Mucosa of descending colon (tissue), 3 donors: ENCODE measurements around the gene LARGE1. TPM values are rescaled to one million over a fixed set of nuclear protein-coding genes. Genes with fewer than 3 reads are reported as not detected.

Source experiments
- ATAC-seq: fragments of 200-7000 bp; cut with Tn5 transposase; one replicate; pipeline ENCODE4 v1.9.1; 2020; ENCODE audit warnings: mild to moderate bottlenecking, moderate library complexity
- DNase-seq, 3 donors: peaks; one replicate each; pipeline ENCODE4 v3.0.0-alpha.2; 2020
- H3K36me3 ChIP-seq: fragments of 200-600 bp; one replicate; pipeline ENCODE4 v1.8.0; 2021; ENCODE audit warnings: low read depth, mild to moderate bottlenecking
- H3K4me1 ChIP-seq: fragments of 200-600 bp; one replicate; pipeline ENCODE4 v1.8.0; 2021; ENCODE audit warnings: low read depth, mild to moderate bottlenecking
- H3K4me3 ChIP-seq: fragments of 200-600 bp; one replicate; pipeline ENCODE4 v1.8.0; 2021; ENCODE audit warnings: mild to moderate bottlenecking
- H3K9me3 ChIP-seq: fragments of 200-600 bp; one replicate; pipeline ENCODE4 v1.8.0; 2021; ENCODE audit warnings: mild to moderate bottlenecking
- intact Hi-C, 2 donors: fragments of 100-400 bp; cut with DNase I in 1 of 2; cut with micrococcal nuclease in 1 of 2; formaldehyde crosslinking; loops; one replicate each; pipeline versions ENCODE4 v1.11.0 to v1.11.1; 2022; cut with DNase I, micrococcal nuclease
- total RNA-seq, 3 donors: library from RNA; stranded (reverse); fragmentation: NEBNext Ultra II Directional in 2 of 3; extraction: Animal tissue kit (Norgen Biotek cat#: 25700) in 2 of 3; gene quantifications; one replicate each; pipeline versions ENCODE4 v1.2.1 to v1.2.4, GENCODE V29; 2021 to 2023
- TF ChIP-seq, protein P1 (sequence below): fragments of 200-600 bp; IDR thresholded peaks from one replicate; pipeline ENCODE4 v1.8.0; 2022; ENCODE audit warnings: antibody characterized with exemption, mild to moderate bottlenecking
- donor health status: DM: no; HTN: no; CAD: no; lungs with moderate emphysema.
- donor health status: DM: no; HTN: no; CAD: no.
- donor health status: DM: no; HTN: yes; CAD: no.

The LARGE1 gene
- total RNA-seq, 3 donors from 2014 or later = 29.3 to 93.8 (median 67.7) TPM

DNA sequence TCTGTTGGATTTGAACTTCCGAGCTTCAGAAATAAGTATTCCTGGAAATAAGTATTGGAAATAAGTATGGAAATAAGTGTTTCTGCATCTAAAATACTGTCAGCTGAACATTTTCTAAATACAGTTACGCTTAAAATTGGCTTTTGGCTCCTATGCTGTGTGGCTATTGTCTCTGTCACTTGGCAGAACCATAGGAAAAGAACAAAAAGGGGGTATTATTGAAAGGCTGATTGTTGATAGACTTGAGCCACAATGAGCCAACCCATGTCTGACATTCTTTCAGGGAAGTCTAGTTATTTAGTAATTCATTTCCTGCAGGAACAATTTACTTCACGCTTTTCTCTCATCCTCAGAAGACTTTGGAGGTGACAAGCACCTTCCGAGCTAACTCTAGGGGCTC, 32.5 kb upstream of the LARGE1 start:
- H3K4me1 ChIP-seq = no peaks in the 10 kb centered on the region
- ATAC-seq (no peak), DNase-seq (no peak)
- H3K4me3 ChIP-seq = no peak overlapping the region
- no peaks in the 10 kb centered on the region for H3K36me3 ChIP-seq
- TF ChIP-seq, protein P1, sequence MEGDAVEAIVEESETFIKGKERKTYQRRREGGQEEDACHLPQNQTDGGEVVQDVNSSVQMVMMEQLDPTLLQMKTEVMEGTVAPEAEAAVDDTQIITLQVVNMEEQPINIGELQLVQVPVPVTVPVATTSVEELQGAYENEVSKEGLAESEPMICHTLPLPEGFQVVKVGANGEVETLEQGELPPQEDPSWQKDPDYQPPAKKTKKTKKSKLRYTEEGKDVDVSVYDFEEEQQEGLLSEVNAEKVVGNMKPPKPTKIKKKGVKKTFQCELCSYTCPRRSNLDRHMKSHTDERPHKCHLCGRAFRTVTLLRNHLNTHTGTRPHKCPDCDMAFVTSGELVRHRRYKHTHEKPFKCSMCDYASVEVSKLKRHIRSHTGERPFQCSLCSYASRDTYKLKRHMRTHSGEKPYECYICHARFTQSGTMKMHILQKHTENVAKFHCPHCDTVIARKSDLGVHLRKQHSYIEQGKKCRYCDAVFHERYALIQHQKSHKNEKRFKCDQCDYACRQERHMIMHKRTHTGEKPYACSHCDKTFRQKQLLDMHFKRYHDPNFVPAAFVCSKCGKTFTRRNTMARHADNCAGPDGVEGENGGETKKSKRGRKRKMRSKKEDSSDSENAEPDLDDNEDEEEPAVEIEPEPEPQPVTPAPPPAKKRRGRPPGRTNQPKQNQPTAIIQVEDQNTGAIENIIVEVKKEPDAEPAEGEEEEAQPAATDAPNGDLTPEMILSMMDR = no peak
- intact Hi-C loops = no loop called here
- H3K9me3 ChIP-seq = no peaks in the 10 kb centered on the region

DNA sequence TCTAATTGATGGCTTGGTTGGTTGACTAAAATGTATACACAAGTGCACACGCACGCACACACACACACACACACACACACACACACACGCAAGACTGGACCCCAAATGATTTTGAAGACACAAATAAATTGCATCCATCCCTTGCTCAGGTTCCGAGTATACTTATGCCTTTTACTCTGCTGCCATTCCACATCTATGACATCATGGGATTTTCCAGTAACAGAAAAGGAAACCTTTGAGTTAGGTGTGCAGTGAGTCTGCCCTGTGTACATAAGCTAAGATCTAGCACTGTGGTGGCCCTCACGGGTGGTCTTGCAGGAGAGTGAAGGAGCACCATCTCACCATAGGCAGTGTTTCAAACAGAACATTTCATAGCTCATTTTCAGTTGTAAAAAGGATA, 20.5 kb upstream of the LARGE1 start:
- DNase-seq (no peak), ATAC-seq (no peak)
- intact Hi-C loops = no loop called here
- Histone ChIP-seq H3K4me1 (no peaks in the 10 kb centered on the region), H3K4me3 (no peak overlapping the region), H3K9me3 (peaks cover 4% of the 10 kb centered on the region), H3K36me3 (no peaks in the 10 kb centered on the region)
- TF ChIP-seq, protein P1 = no peak

DNA sequence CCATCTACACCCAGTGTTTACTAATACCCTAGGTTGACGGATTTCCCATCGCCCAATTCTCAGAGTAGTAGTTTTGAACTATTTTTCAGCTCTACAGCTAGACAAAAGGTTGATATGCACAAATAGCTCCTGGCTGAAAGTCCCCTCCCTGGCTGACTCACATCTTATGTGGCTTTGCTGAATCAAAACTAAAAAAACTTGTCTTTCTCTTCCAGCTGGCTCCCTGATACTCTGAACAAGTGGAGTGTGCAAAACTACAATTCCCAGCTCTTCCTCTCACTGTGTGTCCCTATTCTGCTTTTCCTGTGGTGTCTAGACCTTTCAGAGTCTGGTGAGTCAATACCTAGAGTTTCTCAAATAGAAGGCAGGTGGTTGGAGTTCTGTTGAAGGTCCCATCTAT, 12.7 kb upstream of the LARGE1 start:
- DNase-seq (no peak), ATAC-seq (no peak)
- H3K9me3 ChIP-seq = no peaks in the 10 kb centered on the region
- no peaks in the 10 kb centered on the region for H3K4me1 ChIP-seq
- TF ChIP-seq, protein P1 = no peak
- intact Hi-C loops = no loop called here
- H3K4me3 ChIP-seq = no peak overlapping the region
- H3K36me3 ChIP-seq = no peaks in the 10 kb centered on the region

DNA sequence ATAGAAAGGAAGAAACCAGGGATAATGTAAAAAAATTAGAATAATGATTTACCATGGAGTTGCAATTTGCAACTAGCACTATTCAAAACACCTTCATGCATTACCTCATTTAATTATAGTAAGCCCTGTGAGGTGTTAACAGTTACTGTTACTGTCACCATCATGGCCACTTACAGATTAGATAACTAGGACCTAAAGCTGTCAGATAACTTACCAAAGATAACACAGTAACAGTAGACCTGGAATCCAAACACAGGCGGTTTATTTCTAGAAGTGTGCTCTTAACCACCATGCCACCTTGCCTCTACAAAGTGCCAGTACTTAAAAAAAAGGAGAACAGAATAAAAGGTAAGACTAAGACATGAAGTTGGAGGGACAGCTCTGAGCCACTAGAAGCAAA, 11.1 kb upstream of the LARGE1 start:
- intact Hi-C loops = no loop called here
- Histone ChIP-seq H3K36me3 (no peaks in the 10 kb centered on the region), H3K9me3 (no peaks in the 10 kb centered on the region), H3K4me3 (no peak overlapping the region), H3K4me1 (no peaks in the 10 kb centered on the region)
- DNase-seq = no peak
- ATAC-seq = no peak
- TF ChIP-seq, protein P1 = no peak

DNA sequence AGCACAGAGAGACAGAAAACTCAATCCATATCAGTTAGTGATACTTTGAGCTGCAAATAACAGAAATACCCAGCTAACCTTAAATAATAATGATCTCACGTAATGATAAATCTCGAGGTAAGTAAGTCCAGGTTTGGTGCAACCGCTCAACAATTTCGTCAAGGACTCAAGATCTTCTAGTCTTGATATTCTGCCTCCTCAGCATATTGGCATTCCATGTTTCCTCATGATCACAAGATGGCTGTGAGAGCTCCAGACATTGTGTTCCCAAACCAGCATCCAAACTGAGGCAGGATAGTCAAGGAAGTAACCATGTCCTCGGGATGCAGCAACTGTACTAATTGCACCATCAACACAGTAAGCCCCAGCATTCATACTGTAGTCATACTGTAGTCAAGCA, 7.5 kb upstream of the LARGE1 start:
- TF ChIP-seq, protein P1 = no peak
- Histone ChIP-seq H3K4me3 (no peak overlapping the region), H3K4me1 (no peaks in the 10 kb centered on the region), H3K9me3 (no peaks in the 10 kb centered on the region), H3K36me3 (no peaks in the 10 kb centered on the region)
- intact Hi-C loops = loop anchor here (10.0 kb wide), 1 partner anchor 177 kb away; no protein-coding TSS in a partner anchor
- ATAC-seq (no peak), DNase-seq (no peak)

DNA sequence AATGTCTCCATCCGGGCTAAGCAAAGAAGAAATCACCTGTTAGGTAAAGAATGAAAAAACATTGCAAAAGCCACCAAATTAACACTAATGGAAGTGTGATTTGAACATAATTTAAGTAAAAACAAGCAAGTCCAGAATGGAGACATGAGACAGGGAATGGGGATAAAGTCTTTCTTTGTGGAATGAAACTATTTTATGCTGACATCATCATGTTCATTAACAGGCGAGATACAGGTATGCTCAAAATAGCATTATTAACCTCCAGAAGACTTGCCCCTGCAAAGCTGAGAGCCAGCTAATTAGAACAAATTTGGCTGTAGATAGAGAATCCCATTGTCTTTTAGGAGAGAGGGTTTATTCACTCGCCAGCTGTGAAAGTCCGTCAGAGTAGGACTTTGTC, 4.9 kb upstream of the LARGE1 start:
- H3K4me3 ChIP-seq = no peak overlapping the region
- TF ChIP-seq, protein P1 = no peak
- H3K36me3 ChIP-seq = no peaks in the 10 kb centered on the region
- no peaks in the 10 kb centered on the region for H3K4me1 ChIP-seq
- intact Hi-C loops = loop anchor here (10.0 kb wide), 1 partner anchor 180 kb away; no protein-coding TSS in a partner anchor
- DNase-seq (no peak), ATAC-seq (no peak)
- H3K9me3 ChIP-seq = no peaks in the 10 kb centered on the region
